Measurements from ENCODE around the gene QRICH2.

DNA sequence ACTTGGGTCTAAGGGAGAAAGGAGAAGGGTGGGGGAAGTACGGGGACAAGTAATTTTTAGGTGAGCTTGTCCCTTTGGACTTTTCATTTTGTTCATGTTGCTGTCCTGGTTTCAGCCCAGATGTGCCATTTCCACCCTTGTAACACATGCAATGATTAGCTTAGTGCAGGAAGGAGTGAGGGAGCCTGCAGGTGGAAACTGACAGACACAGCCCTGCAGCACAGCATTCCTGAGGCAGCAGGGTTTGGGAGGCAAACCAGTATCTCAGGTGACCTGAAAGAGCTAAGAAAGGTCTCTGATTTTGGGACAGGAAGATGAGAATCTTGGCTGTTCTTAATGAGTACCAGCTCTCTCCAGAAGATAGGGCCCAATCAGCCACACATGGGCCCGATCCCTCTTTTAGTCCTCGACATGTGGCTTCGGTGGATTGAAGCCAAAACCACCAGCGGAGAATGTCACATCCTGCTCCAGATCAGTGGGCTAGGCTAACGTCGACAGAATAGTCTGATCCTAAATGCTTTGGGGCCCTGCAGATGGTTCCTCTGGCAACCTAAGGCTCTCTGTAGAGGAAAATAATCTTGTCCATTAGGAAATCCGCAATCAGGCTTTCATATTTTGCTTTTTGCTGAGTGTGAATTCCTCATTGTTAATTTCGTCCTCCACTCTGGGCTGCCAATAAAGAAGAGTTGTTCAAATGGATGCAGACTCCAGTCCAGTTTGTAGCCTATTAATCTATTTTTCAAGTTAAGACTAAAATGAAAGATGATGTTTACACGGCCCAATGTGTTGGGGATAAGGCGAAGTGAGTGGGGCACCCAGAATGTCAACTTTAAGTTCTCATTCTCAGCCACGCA lies 64.0 kb downstream of the QRICH2 start:
- TF ChIP-seq EP300 (IDR thresholded peaks at IDR 0.05): no peak
- TF ChIP-seq, protein P1, sequence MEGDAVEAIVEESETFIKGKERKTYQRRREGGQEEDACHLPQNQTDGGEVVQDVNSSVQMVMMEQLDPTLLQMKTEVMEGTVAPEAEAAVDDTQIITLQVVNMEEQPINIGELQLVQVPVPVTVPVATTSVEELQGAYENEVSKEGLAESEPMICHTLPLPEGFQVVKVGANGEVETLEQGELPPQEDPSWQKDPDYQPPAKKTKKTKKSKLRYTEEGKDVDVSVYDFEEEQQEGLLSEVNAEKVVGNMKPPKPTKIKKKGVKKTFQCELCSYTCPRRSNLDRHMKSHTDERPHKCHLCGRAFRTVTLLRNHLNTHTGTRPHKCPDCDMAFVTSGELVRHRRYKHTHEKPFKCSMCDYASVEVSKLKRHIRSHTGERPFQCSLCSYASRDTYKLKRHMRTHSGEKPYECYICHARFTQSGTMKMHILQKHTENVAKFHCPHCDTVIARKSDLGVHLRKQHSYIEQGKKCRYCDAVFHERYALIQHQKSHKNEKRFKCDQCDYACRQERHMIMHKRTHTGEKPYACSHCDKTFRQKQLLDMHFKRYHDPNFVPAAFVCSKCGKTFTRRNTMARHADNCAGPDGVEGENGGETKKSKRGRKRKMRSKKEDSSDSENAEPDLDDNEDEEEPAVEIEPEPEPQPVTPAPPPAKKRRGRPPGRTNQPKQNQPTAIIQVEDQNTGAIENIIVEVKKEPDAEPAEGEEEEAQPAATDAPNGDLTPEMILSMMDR (IDR thresholded peaks at IDR 0.05): no peak
- no peak for TF ChIP-seq POLR2A (IDR thresholded peaks at IDR 0.05)

Data from tibial nerve (tissue), 4 donors.